Measurements from ENCODE around the gene IFNA21.
"Not testable (repeated sequence)": the region's sequence is repeated elsewhere in the genome, so short reads cannot be mapped to it uniquely, and the experiment has no call there.

IFNA21 gene

DNA sequence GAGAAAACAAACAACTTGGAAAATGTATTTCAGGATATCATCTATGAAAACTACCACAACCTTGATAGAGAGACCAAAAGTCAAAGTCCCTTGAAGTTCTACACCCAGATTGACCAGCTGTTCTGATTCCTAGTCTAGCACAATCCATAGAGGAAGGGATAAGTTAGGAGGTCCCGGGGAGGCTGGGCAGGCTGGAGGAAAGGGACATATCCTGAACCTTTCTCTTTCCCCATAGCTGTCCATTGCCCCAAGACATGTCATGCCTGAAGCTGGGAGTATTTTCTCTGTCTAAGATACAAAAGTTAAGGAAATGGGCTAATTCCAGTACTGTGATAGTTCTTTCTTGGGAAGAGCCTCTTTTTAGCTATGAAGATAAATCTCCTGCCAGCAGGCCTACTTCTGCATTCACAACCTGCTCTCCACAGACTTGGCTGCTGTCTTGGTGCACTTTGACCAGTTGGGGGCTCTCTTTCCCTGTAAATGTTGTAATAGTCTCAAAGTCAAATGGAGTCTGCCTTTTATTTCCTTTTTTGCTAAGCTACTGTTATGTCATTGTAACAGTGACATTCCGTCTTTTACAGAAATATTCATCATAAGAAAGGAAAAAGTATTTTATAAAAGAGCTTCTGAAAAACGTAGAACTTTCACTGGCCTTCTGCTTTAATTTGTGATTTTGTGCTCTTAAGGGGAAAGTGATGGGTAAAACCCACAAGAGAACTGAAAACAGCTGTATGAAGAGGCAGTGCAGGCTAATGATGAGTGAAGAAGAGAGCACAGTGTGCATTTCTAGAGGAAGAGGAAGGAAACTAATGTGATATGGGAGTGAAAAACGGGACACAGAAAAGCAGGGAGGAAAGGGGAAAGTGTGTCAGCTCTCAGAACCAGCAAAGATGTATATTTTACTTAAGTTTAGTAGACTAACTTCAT lies 16.6 kb upstream of the IFNA21 start:
- not testable (repeated sequence) for H3K36me3 ChIP-seq (replicated peaks; ENCODE audit: insufficient read depth, low read length); H2AFZ ChIP-seq (ENCODE audit: low read length); H3K9me3 ChIP-seq (replicated peaks; ENCODE audit: insufficient read depth, low read length); H3K9me2 ChIP-seq (replicated peaks; ENCODE audit: insufficient read depth, low read length); H3K9ac ChIP-seq (ENCODE audit: low read length); H4K20me1 ChIP-seq (ENCODE audit: insufficient read depth, low read length); H3K4me2 ChIP-seq (ENCODE audit: low read depth, low read length); H3K4me3 ChIP-seq (ENCODE audit: low read length); H3K79me2 ChIP-seq (ENCODE audit: low read length); H3F3A ChIP-seq (ENCODE audit: insufficient read depth, low read length); H3K27ac ChIP-seq (ENCODE audit: low read length); H3K4me1 ChIP-seq (ENCODE audit: low read length); H3K27me3 ChIP-seq (replicated peaks; ENCODE audit: insufficient read depth, low read length)
- peak; percentile 14 for DNase-seq
- TF ChIP-seq, protein P1, sequence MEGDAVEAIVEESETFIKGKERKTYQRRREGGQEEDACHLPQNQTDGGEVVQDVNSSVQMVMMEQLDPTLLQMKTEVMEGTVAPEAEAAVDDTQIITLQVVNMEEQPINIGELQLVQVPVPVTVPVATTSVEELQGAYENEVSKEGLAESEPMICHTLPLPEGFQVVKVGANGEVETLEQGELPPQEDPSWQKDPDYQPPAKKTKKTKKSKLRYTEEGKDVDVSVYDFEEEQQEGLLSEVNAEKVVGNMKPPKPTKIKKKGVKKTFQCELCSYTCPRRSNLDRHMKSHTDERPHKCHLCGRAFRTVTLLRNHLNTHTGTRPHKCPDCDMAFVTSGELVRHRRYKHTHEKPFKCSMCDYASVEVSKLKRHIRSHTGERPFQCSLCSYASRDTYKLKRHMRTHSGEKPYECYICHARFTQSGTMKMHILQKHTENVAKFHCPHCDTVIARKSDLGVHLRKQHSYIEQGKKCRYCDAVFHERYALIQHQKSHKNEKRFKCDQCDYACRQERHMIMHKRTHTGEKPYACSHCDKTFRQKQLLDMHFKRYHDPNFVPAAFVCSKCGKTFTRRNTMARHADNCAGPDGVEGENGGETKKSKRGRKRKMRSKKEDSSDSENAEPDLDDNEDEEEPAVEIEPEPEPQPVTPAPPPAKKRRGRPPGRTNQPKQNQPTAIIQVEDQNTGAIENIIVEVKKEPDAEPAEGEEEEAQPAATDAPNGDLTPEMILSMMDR (IDR thresholded peaks at IDR 0.05; ENCODE audit: low read length) = peak; percentile 35

DNA sequence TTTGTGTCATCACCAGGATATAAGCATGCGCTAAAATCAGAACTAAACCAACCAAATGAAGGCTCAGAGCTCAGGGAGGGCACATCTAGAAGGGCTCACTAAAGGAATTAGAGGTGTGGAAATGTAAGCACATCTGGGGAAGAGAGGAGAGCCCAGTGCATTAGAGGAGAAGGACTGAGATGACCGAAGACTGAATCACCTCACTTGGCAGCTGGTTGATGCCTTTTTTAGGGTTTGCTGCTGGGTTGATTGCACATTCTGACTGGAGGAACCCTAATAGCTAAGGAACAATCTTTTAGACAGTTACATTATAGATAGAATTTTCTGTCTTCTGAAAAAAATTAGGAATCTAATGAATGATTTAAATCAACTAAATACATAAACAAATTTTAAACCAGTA lies 8.2 kb upstream of the IFNA21 start:
- H3K4me2 ChIP-seq (ENCODE audit: low read depth, low read length) = no peak overlapping the region
- no peak overlapping the region for H2AFZ ChIP-seq (ENCODE audit: low read length)
- H3K9me3 ChIP-seq (replicated peaks; ENCODE audit: insufficient read depth, low read length) = no peaks in the 10 kb centered on the region
- no peak overlapping the region for H3K27ac ChIP-seq (ENCODE audit: low read length)
- no peak overlapping the region for H3K4me3 ChIP-seq (ENCODE audit: low read length)
- no peaks in the 10 kb centered on the region for H4K20me1 ChIP-seq (ENCODE audit: insufficient read depth, low read length)
- DNase-seq = no peak
- no peaks in the 10 kb centered on the region for H3K9me2 ChIP-seq (replicated peaks; ENCODE audit: insufficient read depth, low read length)
- no peaks in the 10 kb centered on the region for H3K79me2 ChIP-seq (ENCODE audit: low read length)
- TF ChIP-seq EZH2 (optimal IDR thresholded peaks at IDR 0.05; ENCODE audit: low read depth, low read length) = no peak
- TF ChIP-seq, protein P1 (IDR thresholded peaks at IDR 0.05; ENCODE audit: low read length) = no peak
- TF ChIP-seq EZH2phosphoT487 (IDR thresholded peaks at IDR 0.05; ENCODE audit: low read length) = no peak
- H3K27me3 ChIP-seq (replicated peaks; ENCODE audit: insufficient read depth, low read length) = no peaks in the 10 kb centered on the region
- H3K9ac ChIP-seq (ENCODE audit: low read length) = no peak overlapping the region
- H3K36me3 ChIP-seq (replicated peaks; ENCODE audit: insufficient read depth, low read length) = no peaks in the 10 kb centered on the region
- no peaks in the 10 kb centered on the region for H3K4me1 ChIP-seq (ENCODE audit: low read length)
- no peaks in the 10 kb centered on the region for H3F3A ChIP-seq (ENCODE audit: insufficient read depth, low read length)

DNA sequence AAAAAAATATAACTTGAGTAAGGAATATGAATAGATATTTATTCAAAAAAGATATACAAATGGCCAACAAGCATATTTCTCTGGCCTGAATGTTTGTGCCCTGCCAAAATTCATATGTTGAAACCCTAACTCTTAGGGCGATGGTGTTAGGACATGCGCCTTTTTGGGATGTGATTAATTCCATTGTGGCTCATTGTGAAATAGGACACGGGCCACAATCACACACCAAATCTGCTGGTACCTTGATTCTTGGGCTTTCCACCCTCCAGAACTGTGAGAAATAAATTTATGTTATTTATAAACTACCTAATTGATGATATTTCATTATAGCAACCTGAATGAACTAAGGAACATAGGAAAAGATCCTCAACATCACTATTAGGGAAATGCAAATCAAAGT lies 5.7 kb upstream of the IFNA21 start:
- no peaks in the 10 kb centered on the region for H3K4me1 ChIP-seq (ENCODE audit: low read length)
- no peaks in the 10 kb centered on the region for H3K79me2 ChIP-seq (ENCODE audit: low read length)
- H3F3A ChIP-seq (ENCODE audit: insufficient read depth, low read length) = no peaks in the 10 kb centered on the region
- TF ChIP-seq, protein P1 (IDR thresholded peaks at IDR 0.05; ENCODE audit: low read length) = no peak
- TF ChIP-seq EZH2 (optimal IDR thresholded peaks at IDR 0.05; ENCODE audit: low read depth, low read length) (no peak), EZH2phosphoT487 (IDR thresholded peaks at IDR 0.05; ENCODE audit: low read length) (no peak)
- DNase-seq = no peak
- no peak overlapping the region for H3K9ac ChIP-seq (ENCODE audit: low read length)
- H3K27me3 ChIP-seq (replicated peaks; ENCODE audit: insufficient read depth, low read length) = no peaks in the 10 kb centered on the region
- no peak overlapping the region for H3K4me2 ChIP-seq (ENCODE audit: low read depth, low read length)
- no peaks in the 10 kb centered on the region for H3K9me3 ChIP-seq (replicated peaks; ENCODE audit: insufficient read depth, low read length)
- H3K9me2 ChIP-seq (replicated peaks; ENCODE audit: insufficient read depth, low read length) = no peaks in the 10 kb centered on the region
- H4K20me1 ChIP-seq (ENCODE audit: insufficient read depth, low read length) = no peaks in the 10 kb centered on the region
- H3K4me3 ChIP-seq (ENCODE audit: low read length) = no peak overlapping the region
- H3K27ac ChIP-seq (ENCODE audit: low read length) = no peak overlapping the region
- H3K36me3 ChIP-seq (replicated peaks; ENCODE audit: insufficient read depth, low read length) = no peaks in the 10 kb centered on the region
- no peak overlapping the region for H2AFZ ChIP-seq (ENCODE audit: low read length)

Measured in MM.1S (cell line).